ENCODE data around the gene RANBP3. TPM values are rescaled to one million over a fixed set of nuclear protein-coding genes. Genes with fewer than 3 reads are reported as not detected.
"Not testable (repeated sequence)": the region's sequence is repeated elsewhere in the genome, so short reads cannot be mapped to it uniquely, and the experiment has no call there.

Gene RANBP3
- total RNA-seq, 1 donor from 2014 or later = 77.8 TPM

DNA sequence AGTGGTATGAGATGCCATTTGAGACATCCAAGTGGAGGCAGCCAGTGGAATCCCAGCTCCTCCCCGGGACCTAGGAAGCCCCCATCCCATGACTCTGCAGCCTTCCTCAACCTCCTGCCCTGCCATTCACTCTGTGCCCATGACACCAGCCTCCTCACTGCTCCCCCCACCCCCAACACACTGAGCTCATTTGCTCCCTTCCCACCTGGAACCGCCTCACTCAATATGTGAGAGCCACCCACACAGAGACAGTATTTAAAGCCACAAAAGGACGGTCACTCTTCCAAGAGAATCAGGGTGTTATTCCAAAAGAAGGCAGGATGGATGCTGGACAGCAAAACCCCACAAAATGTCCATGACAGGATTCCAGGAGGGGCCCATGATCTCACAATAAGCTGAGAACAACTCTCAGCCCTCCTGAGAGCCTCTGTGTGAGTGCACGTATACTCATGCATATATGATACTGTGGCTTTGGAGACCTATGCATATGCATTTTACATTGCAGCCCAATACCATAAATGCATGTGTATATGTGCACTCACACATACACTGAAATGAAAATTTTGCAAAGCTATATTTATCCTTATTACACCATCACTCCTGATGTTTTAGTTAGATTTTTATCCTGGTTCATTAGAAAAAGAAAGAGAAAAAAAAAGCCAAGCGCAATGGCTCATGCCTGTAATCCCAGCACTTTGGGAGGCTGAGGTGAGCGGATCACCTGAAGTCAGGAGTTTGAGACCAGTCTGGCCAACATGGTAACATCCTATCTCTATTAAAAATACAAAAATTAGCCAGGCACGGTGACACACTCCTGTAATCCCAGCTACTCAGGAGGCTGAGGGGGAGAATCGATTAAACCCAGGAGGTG is 10.8 kb upstream of the RANBP3 start:
- Mint-ChIP-seq H3K36me3 (peaks cover 3% of the 10 kb centered on the region), H3K4me3 (no peak overlapping the region), H3K4me1 (peaks cover 42% of the 10 kb centered on the region), H3K9me3 (no peaks in the 10 kb centered on the region), H3K27me3 (ENCODE audit: insufficient read depth, low read depth) (peaks cover 3% of the 10 kb centered on the region), H3K27ac (peak overlapping the region; percentile 4)
- no peaks in the 10 kb centered on the region for H3F3A ChIP-seq (ENCODE audit: low read depth)
- H3K27ac ChIP-seq = no peak overlapping the region
- H3K79me2 ChIP-seq (ENCODE audit: low read depth) = no peaks in the 10 kb centered on the region
- no peaks in the 10 kb centered on the region for H3K27me3 ChIP-seq
- TF ChIP-seq EZH2 (IDR thresholded peaks at IDR 0.05) = no peak
- TF ChIP-seq, protein P1, sequence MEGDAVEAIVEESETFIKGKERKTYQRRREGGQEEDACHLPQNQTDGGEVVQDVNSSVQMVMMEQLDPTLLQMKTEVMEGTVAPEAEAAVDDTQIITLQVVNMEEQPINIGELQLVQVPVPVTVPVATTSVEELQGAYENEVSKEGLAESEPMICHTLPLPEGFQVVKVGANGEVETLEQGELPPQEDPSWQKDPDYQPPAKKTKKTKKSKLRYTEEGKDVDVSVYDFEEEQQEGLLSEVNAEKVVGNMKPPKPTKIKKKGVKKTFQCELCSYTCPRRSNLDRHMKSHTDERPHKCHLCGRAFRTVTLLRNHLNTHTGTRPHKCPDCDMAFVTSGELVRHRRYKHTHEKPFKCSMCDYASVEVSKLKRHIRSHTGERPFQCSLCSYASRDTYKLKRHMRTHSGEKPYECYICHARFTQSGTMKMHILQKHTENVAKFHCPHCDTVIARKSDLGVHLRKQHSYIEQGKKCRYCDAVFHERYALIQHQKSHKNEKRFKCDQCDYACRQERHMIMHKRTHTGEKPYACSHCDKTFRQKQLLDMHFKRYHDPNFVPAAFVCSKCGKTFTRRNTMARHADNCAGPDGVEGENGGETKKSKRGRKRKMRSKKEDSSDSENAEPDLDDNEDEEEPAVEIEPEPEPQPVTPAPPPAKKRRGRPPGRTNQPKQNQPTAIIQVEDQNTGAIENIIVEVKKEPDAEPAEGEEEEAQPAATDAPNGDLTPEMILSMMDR (IDR thresholded peaks at IDR 0.05) = no peak
- TF ChIP-seq EZH2phosphoT487 (IDR thresholded peaks at IDR 0.05) = no peak
- H3K36me3 ChIP-seq = no peaks in the 10 kb centered on the region
- no peak overlapping the region for H3K4me2 ChIP-seq
- no peak overlapping the region for H2AFZ ChIP-seq (replicated peaks)
- H3K9ac ChIP-seq = no peak overlapping the region
- no peaks in the 10 kb centered on the region for H3K4me1 ChIP-seq
- H4K20me1 ChIP-seq (ENCODE audit: low read depth) = no peaks in the 10 kb centered on the region
- DNase-seq (ENCODE audit: low spot score) = no peak
- H3K4me3 ChIP-seq = no peak overlapping the region
- no peaks in the 10 kb centered on the region for H3K9me3 ChIP-seq (ENCODE audit: low read depth)

- Histone ChIP-seq H3K27me3 (no peaks in the 10 kb centered on the region), H3K4me1 (no peaks in the 10 kb centered on the region), H3K36me3 (no peaks in the 10 kb centered on the region), H2AFZ (replicated peaks) (peak overlapping the region; percentile 73), H3K9ac (no peak overlapping the region), H3K27ac (no peak overlapping the region), H4K20me1 (ENCODE audit: low read depth) (no peaks in the 10 kb centered on the region), H3K4me3 (no peak overlapping the region), H3K79me2 (ENCODE audit: low read depth) (no peaks in the 10 kb centered on the region), H3K4me2 (peak overlapping the region; percentile 15), H3F3A (ENCODE audit: low read depth) (no peaks in the 10 kb centered on the region), H3K9me3 (ENCODE audit: low read depth) (no peaks in the 10 kb centered on the region)
- Mint-ChIP-seq H3K36me3 (no peaks in the 10 kb centered on the region), H3K27me3 (ENCODE audit: insufficient read depth, low read depth) (peaks cover 3% of the 10 kb centered on the region), H3K27ac (peak overlapping the region; percentile 48), H3K4me3 (no peak overlapping the region), H3K4me1 (peaks cover 41% of the 10 kb centered on the region), H3K9me3 (no peaks in the 10 kb centered on the region)
- DNase-seq (ENCODE audit: low spot score) = peak; percentile 87
- TF ChIP-seq, protein P1 (IDR thresholded peaks at IDR 0.05) = peak; percentile 95
- TF ChIP-seq EZH2 (IDR thresholded peaks at IDR 0.05) = no peak
Observed at GRCh38 chr19:5987077-5987818, 9.3 kb upstream of the RANBP3 start.

DNA sequence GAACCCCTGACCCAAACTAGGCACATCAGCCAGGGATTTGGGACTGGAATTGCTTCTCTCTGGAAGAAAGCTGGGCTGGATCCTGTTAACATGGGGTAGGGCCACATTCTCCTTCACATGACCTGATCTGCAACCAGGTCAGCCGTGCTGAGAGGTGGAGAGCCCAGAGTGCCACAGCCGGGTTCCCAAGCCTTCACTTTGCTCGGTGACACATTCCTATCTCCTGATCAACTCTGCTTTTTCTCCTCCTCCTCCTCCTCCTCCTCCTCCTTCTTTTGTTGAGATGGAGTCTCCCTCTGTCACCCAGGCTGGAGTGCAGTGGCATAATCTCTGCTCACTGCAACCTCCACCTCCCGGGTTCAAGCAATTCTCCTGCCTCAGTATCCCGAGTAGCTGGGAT is 7.9 kb upstream of the RANBP3 start:
- H3F3A ChIP-seq (ENCODE audit: low read depth); H3K9me3 ChIP-seq (ENCODE audit: low read depth); H2AFZ ChIP-seq (replicated peaks); H4K20me1 ChIP-seq (ENCODE audit: low read depth); H3K4me3 Mint-ChIP-seq; H3K27me3 Mint-ChIP-seq (ENCODE audit: insufficient read depth, low read depth); H3K27me3 ChIP-seq; H3K36me3 ChIP-seq; H3K9me3 Mint-ChIP-seq; H3K27ac Mint-ChIP-seq; H3K4me2 ChIP-seq; H3K9ac ChIP-seq; H3K36me3 Mint-ChIP-seq; H3K79me2 ChIP-seq (ENCODE audit: low read depth); DNase-seq (ENCODE audit: low spot score); H3K4me3 ChIP-seq; H3K27ac ChIP-seq; H3K4me1 ChIP-seq: not testable (repeated sequence)
- peaks cover 41% of the 10 kb centered on the region for H3K4me1 Mint-ChIP-seq

All from neural progenitor cell (in vitro differentiated cells).